Ishikawa (cell line): Measurements from ENCODE around the gene CACNB4.
A peak's percentile ranks its signal among the peaks of the same experiment; 100 is the strongest.

Experiments used
- CREB1 ChIP-seq: IDR thresholded peaks from 2 replicates; pipeline ENCODE4 v1.6.1; 2012; ENCODE audit warnings: low read depth
- EGR1 ChIP-seq: IDR thresholded peaks from 2 replicates; pipeline ENCODE4 v1.6.1; 2012
- EP300 ChIP-seq: IDR thresholded peaks from 2 replicates; pipeline ENCODE4 v1.6.1; 2012; ENCODE audit warnings: borderline replicate concordance
- FOXM1 ChIP-seq: IDR thresholded peaks from 2 replicates; pipeline ENCODE4 v1.6.1; 2012; ENCODE audit warnings: low read depth, borderline replicate concordance
- NFIC ChIP-seq: IDR thresholded peaks from 2 replicates; pipeline ENCODE4 v1.6.1; 2012
- RAD21 ChIP-seq: IDR thresholded peaks from 2 replicates; pipeline ENCODE4 v1.6.1; 2012; ENCODE audit warnings: low read depth
- TAF1 ChIP-seq: IDR thresholded peaks from 2 replicates; pipeline ENCODE4 v1.6.1; 2012; ENCODE audit warnings: low read depth, mild to moderate bottlenecking
- TCF12 ChIP-seq: IDR thresholded peaks from 2 replicates; pipeline ENCODE4 v1.6.1; 2012; ENCODE audit warnings: low read depth
- TEAD4 ChIP-seq: IDR thresholded peaks from 2 replicates; pipeline ENCODE4 v1.6.1; 2012
- YY1 ChIP-seq: IDR thresholded peaks from 2 replicates; pipeline ENCODE4 v1.6.1; 2012; ENCODE audit warnings: low read depth
- ZBTB7A ChIP-seq: IDR thresholded peaks from 2 replicates; pipeline ENCODE4 v1.6.1; 2012; ENCODE audit warnings: low read depth
- TF ChIP-seq, protein P1 (sequence below): IDR thresholded peaks from 2 replicates; pipeline ENCODE4 v1.6.1; 2012
- TF ChIP-seq, protein P2 (sequence below): IDR thresholded peaks from 2 replicates; pipeline ENCODE4 v1.6.1; 2012
- TF ChIP-seq, protein P3 (sequence below): IDR thresholded peaks from 2 replicates; pipeline ENCODE4 v1.6.1; 2012; ENCODE audit warnings: low read depth, mild to moderate bottlenecking

Gene CACNB4

DNA sequence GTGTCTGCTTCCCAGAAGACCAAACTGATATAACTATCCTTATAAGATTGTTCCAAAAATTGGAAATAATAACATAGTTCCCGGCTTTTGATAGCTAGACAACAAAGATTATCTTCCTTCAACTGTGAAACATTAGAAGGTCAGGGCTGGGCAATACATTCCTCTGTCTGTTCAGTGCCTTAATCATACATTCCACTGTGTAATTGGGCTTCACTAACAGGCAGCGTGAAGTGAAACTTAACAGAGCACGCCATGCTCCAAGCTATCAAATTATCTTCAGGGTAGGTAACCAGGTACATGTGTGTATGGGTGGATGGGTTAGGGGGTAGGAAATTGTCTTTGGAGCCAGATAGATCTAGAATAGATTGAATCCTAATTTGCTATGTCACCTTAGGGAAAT, 247.1 kb downstream of the CACNB4 start:
- TF ChIP-seq, protein P1, sequence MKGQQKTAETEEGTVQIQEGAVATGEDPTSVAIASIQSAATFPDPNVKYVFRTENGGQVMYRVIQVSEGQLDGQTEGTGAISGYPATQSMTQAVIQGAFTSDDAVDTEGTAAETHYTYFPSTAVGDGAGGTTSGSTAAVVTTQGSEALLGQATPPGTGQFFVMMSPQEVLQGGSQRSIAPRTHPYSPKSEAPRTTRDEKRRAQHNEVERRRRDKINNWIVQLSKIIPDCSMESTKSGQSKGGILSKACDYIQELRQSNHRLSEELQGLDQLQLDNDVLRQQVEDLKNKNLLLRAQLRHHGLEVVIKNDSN, result no peak
- TF ChIP-seq, protein P2, sequence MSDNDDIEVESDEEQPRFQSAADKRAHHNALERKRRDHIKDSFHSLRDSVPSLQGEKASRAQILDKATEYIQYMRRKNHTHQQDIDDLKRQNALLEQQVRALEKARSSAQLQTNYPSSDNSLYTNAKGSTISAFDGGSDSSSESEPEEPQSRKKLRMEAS, result peak; percentile 59; the same call in 1 of the 2 replicates
- peak; percentile 71; the same call in 1 of the 2 replicates for TF ChIP-seq EP300
- peak; percentile 4; the same call in 1 of the 2 replicates for TF ChIP-seq RAD21
- TF ChIP-seq NFIC, result peak; percentile 44; the same call in 1 of the 2 replicates
- TF ChIP-seq TEAD4, result peak; percentile 95
- peak; percentile 62 for TF ChIP-seq TCF12
- TF ChIP-seq ZBTB7A, result no peak
- no peak for TF ChIP-seq TAF1

DNA sequence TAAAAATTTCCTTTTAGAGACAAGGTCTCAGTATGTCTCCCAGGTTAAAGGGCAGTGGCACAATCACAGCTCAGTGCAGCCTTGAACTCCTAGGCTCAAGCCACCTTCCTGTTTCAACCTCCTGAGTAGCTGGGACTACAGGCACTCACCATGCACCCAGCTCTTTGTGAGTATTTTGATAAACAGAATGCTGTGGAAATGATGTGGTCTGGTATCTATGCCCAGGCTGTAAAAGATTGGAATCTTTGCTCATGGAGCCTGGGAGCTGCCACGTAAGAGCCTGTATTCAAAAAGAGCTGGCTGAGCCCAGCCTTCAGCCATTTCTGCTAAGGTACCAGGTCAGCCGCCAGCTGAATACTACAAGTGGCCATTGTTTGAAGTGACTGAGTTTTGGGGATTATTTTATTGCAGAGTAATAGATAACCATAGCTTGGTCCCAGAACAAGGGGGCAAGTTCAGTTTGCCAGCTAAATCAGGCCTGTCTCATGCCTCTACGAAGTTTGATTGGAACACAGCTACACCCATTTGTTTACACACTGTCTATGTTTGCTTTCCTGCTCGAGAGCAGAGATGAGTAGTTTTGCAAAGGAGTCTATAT, 249.3 kb downstream of the CACNB4 start:
- TF ChIP-seq TAF1, result no peak
- TF ChIP-seq, protein P2, result no peak
- no peak for TF ChIP-seq ZBTB7A
- no peak for TF ChIP-seq YY1
- TF ChIP-seq NFIC, result no peak
- TF ChIP-seq EP300, result no peak
- TF ChIP-seq RAD21, result no peak
- TF ChIP-seq EGR1, result no peak
- TF ChIP-seq, protein P1, result no peak
- no peak for TF ChIP-seq CREB1
- no peak for TF ChIP-seq FOXM1

DNA sequence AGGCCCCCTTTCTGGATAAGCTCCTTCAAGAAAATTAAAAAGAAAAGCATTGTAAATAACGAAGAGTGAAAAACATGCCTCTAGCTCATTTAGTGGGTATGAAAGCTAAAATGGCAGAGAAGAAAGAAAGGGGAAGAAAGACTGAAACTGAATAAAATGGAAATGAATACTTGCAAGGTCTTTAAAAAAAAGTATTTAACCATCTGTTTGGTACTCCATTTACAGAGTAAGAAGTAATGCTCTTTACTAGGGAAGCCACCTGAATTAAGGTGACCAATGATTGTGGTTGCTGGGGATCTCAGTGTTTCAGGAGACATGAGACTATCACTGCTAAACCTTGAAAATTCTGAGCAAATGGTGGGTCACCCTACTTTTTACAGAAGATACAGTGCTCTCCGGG, 253.0 kb downstream of the CACNB4 start:
- TF ChIP-seq, protein P1, result no peak
- TF ChIP-seq, protein P3, sequence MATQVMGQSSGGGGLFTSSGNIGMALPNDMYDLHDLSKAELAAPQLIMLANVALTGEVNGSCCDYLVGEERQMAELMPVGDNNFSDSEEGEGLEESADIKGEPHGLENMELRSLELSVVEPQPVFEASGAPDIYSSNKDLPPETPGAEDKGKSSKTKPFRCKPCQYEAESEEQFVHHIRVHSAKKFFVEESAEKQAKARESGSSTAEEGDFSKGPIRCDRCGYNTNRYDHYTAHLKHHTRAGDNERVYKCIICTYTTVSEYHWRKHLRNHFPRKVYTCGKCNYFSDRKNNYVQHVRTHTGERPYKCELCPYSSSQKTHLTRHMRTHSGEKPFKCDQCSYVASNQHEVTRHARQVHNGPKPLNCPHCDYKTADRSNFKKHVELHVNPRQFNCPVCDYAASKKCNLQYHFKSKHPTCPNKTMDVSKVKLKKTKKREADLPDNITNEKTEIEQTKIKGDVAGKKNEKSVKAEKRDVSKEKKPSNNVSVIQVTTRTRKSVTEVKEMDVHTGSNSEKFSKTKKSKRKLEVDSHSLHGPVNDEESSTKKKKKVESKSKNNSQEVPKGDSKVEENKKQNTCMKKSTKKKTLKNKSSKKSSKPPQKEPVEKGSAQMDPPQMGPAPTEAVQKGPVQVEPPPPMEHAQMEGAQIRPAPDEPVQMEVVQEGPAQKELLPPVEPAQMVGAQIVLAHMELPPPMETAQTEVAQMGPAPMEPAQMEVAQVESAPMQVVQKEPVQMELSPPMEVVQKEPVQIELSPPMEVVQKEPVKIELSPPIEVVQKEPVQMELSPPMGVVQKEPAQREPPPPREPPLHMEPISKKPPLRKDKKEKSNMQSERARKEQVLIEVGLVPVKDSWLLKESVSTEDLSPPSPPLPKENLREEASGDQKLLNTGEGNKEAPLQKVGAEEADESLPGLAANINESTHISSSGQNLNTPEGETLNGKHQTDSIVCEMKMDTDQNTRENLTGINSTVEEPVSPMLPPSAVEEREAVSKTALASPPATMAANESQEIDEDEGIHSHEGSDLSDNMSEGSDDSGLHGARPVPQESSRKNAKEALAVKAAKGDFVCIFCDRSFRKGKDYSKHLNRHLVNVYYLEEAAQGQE, result no peak

DNA sequence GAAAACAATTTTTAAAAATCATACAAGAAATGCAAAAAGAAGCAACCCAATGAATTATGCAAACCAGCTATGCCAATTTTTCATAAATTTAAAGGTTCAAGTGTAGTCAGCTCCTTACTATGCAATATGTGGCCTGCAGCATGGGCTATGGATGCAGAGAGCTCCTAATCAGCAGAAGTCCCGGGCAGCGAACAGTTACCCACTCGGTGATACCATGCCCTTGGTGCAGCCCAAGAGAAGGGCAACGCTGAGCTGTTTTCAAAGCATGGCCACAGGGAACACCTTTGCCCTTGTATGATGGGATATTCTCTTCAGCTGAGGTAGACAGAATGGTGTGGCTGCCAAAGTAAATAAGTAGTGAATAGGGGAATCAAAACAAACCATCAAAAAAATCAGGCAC, 253.4 kb downstream of the CACNB4 start:
- no peak for TF ChIP-seq EP300
- TF ChIP-seq, protein P1, result no peak
- TF ChIP-seq YY1, result no peak
- TF ChIP-seq TEAD4, result no peak
- TF ChIP-seq NFIC, result no peak
- TF ChIP-seq RAD21, result no peak
- no peak for TF ChIP-seq CREB1
- TF ChIP-seq ZBTB7A, result no peak
- no peak for TF ChIP-seq TAF1
- TF ChIP-seq EGR1, result no peak
- TF ChIP-seq, protein P2, result no peak

DNA sequence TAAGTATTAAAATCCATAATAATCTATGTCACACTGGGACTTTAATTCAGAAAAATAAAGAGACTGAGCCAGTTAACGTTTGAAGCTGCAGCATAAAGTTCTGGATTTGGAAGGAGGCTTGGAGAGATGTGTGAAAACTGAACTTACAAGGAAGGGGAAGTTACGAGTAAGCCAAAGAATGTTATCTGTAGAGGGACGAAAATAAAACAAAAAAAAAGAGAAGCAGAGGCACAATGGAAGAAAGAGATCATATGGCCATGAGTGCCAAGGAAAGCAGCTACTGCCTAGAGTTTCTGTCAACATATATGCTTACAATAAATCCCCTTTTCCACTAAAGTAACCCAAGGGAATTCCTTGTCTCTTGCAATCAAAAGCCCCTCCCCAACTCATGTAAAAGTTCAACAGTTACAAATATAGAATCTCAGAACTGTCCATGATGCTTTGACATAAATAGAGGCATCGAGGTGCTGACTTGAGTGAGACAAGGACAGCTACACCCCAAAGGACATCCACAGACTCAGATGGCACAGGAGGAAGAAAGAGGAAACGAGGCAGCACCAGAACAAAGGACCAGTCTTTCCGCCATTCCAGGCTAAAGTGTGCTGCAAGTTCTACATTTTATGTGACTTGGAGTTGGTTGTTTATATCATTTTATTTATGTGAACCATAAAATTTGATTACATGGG, 254.5 kb downstream of the CACNB4 start:
- TF ChIP-seq, protein P2, result no peak
- TF ChIP-seq RAD21 (no peak), TEAD4 (no peak), TCF12 (no peak), CREB1 (no peak), FOXM1 (no peak), EGR1 (no peak)

DNA sequence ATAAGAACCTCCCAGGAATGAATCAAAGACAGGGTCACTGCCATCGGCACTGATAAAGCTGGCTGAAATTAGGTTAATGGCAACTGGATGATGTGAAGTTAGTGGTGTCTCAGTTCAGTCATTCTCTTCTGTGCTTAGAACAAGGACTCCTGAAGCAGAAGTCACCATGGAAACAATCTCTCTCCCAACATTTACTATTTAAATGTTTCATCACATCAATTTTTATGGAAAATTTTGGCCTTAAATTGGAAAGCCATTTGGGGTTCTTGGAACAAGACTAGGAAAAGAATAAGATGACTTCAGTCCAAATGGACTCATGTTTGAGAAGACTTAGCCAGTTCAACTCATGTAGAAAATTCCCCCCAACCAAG, 255.2 kb downstream of the CACNB4 start:
- TF ChIP-seq TAF1, result no peak
